ENCODE measurements around the gene CAPN5. TPM values are rescaled to one million over a fixed set of nuclear protein-coding genes. Genes with fewer than 3 reads are reported as not detected.

The CAPN5 gene
- polyA plus RNA-seq, 3 donors, result 0.28 to 0.83 (median 0.62) TPM

DNA sequence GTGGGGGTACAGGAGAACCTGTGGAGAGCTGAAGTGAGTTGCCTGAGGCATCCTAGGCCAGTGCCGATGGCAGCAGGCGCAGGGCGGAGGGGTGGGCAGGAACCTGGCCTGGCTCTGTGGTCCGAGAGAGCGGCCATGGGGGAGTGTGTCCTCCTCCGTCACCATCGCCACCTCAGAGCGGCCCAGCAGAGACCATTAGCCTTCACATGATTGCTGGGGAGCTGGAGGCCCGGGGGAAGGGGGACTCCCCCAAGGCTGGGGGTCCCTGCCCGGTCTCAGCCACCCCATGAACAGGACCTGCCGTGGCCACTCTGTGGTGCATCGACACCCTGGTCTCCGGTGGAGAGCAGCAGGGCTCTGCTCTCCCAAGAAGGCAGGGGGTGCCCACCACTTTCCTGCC lies 40.0 kb downstream of the CAPN5 start:
- H4K20me1 ChIP-seq (ENCODE audit: insufficient read depth, low read length), result no peaks in the 10 kb centered on the region
- H3K36me3 ChIP-seq (replicated peaks in 1 of 2; ENCODE audit: control insufficient read depth in 1 of 2, insufficient read depth in 2 of 2, low read length in 2 of 2), result no peaks in the 10 kb centered on the region
- no peaks in the 10 kb centered on the region for H3K9me3 ChIP-seq (replicated peaks in 1 of 2; ENCODE audit: control insufficient read depth in 1 of 2, insufficient read depth in 1 of 2, low read length in 2 of 2)
- Mint-ChIP-seq H3K36me3 (no peaks in the 10 kb centered on the region), H3K4me3 (no peak overlapping the region), H3K4me1 (peaks cover 6% of the 10 kb centered on the region), H3K27me3 (ENCODE audit: low read depth in 3 of 3) (peaks cover 1 to 10% (median 3%) of the 10 kb centered on the region in 3 donors), H3K9me3 (no peaks in the 10 kb centered on the region), H3K27ac (no peak overlapping the region)
- H2AFZ ChIP-seq (ENCODE audit: insufficient read depth, low read depth, low read length, poor library complexity, severe bottlenecking), result no peak overlapping the region
- TF ChIP-seq, protein P1, sequence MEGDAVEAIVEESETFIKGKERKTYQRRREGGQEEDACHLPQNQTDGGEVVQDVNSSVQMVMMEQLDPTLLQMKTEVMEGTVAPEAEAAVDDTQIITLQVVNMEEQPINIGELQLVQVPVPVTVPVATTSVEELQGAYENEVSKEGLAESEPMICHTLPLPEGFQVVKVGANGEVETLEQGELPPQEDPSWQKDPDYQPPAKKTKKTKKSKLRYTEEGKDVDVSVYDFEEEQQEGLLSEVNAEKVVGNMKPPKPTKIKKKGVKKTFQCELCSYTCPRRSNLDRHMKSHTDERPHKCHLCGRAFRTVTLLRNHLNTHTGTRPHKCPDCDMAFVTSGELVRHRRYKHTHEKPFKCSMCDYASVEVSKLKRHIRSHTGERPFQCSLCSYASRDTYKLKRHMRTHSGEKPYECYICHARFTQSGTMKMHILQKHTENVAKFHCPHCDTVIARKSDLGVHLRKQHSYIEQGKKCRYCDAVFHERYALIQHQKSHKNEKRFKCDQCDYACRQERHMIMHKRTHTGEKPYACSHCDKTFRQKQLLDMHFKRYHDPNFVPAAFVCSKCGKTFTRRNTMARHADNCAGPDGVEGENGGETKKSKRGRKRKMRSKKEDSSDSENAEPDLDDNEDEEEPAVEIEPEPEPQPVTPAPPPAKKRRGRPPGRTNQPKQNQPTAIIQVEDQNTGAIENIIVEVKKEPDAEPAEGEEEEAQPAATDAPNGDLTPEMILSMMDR (IDR thresholded peaks at IDR 0.05), result no peak
- intact Hi-C loops (cut with micrococcal nuclease), result no loop called here
- no peaks in the 10 kb centered on the region for H3K79me2 ChIP-seq (ENCODE audit: insufficient read depth, low read length)
- H3K4me1 ChIP-seq (ENCODE audit: control insufficient read depth in 1 of 2, insufficient read depth in 2 of 2, low read length in 2 of 2), result no peaks in the 10 kb centered on the region
- H3K4me2 ChIP-seq (replicated peaks; ENCODE audit: extremely low read depth, low read length, poor library complexity, severe bottlenecking), result no peak overlapping the region
- DNase-seq, result no peak
- H3K4me3 ChIP-seq (replicated peaks in 1 of 3; ENCODE audit: low read depth in 2 of 3, low read length in 3 of 3), result no peak overlapping the region
- H3K9ac ChIP-seq (ENCODE audit: insufficient read depth, low read length, poor library complexity, severe bottlenecking), result no peak overlapping the region
- WGBS (ENCODE audit: insufficient coverage), result 98% methylated on average over 10 of the region's 13 CpGs
- no peaks in the 10 kb centered on the region for H3K27me3 ChIP-seq (ENCODE audit: control insufficient read depth in 2 of 2, insufficient read depth in 2 of 2, low read length in 2 of 2)
- H3K27ac ChIP-seq (ENCODE audit: low read depth in 1 of 2, low read length in 2 of 2), result no peak overlapping the region

GRCh38 chr11:77107950-77108349 lies 41.2 kb downstream of the CAPN5 start:
- Mint-ChIP-seq H3K27me3 (ENCODE audit: low read depth in 3 of 3) (peaks cover 3 to 8% (median 3%) of the 10 kb centered on the region in 3 donors), H3K36me3 (no peaks in the 10 kb centered on the region), H3K4me3 (no peak overlapping the region), H3K9me3 (no peaks in the 10 kb centered on the region), H3K27ac (no peak overlapping the region), H3K4me1 (peaks cover 6% of the 10 kb centered on the region)
- Histone ChIP-seq H3K27me3 (ENCODE audit: control insufficient read depth in 2 of 2, insufficient read depth in 2 of 2, low read length in 2 of 2) (no peaks in the 10 kb centered on the region), H3K9ac (ENCODE audit: insufficient read depth, low read length, poor library complexity, severe bottlenecking) (no peak overlapping the region), H3K4me2 (replicated peaks; ENCODE audit: extremely low read depth, low read length, poor library complexity, severe bottlenecking) (no peak overlapping the region), H2AFZ (ENCODE audit: insufficient read depth, low read depth, low read length, poor library complexity, severe bottlenecking) (no peak overlapping the region), H3K9me3 (replicated peaks in 1 of 2; ENCODE audit: control insufficient read depth in 1 of 2, insufficient read depth in 1 of 2, low read length in 2 of 2) (no peaks in the 10 kb centered on the region), H4K20me1 (ENCODE audit: insufficient read depth, low read length) (no peaks in the 10 kb centered on the region), H3K27ac (ENCODE audit: low read depth in 1 of 2, low read length in 2 of 2) (no peak overlapping the region), H3K4me3 (replicated peaks in 1 of 3; ENCODE audit: low read depth in 2 of 3, low read length in 3 of 3) (no peak overlapping the region), H3K79me2 (ENCODE audit: insufficient read depth, low read length) (no peaks in the 10 kb centered on the region), H3K36me3 (replicated peaks in 1 of 2; ENCODE audit: control insufficient read depth in 1 of 2, insufficient read depth in 2 of 2, low read length in 2 of 2) (no peaks in the 10 kb centered on the region), H3K4me1 (ENCODE audit: control insufficient read depth in 1 of 2, insufficient read depth in 2 of 2, low read length in 2 of 2) (no peaks in the 10 kb centered on the region)
- DNase-seq, result no peak
- 100% methylated on average over 2 of the region's 3 CpGs for WGBS (ENCODE audit: insufficient coverage)
- intact Hi-C loops (cut with micrococcal nuclease), result no loop called here
- TF ChIP-seq, protein P1 (IDR thresholded peaks at IDR 0.05), result no peak
